ENCODE data around the gene SLC1A4.

The SLC1A4 gene

GRCh38 chr2:65071499-65072180 is 82.4 kb downstream of the SLC1A4 start:
- no peak for DNase-seq (ENCODE audit: low spot score)
- no peak for TF ChIP-seq CTCF (IDR thresholded peaks at IDR 0.05; ENCODE audit: extremely low read depth, missing control alignments)

GRCh38 chr2:65072181-65072970 is 83.2 kb downstream of the SLC1A4 start:
- TF ChIP-seq CTCF (IDR thresholded peaks at IDR 0.05; ENCODE audit: extremely low read depth, missing control alignments) = no peak
- no peak for DNase-seq (ENCODE audit: low spot score)

Data from GM20000 (cell line).